NT2/D1 (cell line): Measurements from ENCODE around the gene CALD1.

Experiments
- SUZ12 ChIP-seq: IDR thresholded peaks from 2 replicates; pipeline ENCODE4 v1.6.1; 2011; ENCODE audit not compliant: insufficient read length, insufficient read depth; ENCODE audit errors: extremely low read depth
- YY1 ChIP-seq: IDR thresholded peaks from 2 replicates; pipeline ENCODE4 v1.6.1; 2011; ENCODE audit not compliant: insufficient read length, insufficient read depth
- ZNF274 ChIP-seq: IDR thresholded peaks from 2 replicates; pipeline ENCODE4 v1.6.1; 2011; ENCODE audit warnings: mild to moderate bottlenecking, low read depth, low read length

- TF ChIP-seq ZNF274 (no peak), SUZ12 (no peak), YY1 (no peak)
Measured at GRCh38 chr7:134731616-134732015, 47.8 kb upstream of the CALD1 start.
